Type B pancreatic cell (in vitro differentiated cells): ENCODE data around the gene SLC35F4. TPM values are rescaled to one million over a fixed set of nuclear protein-coding genes. Genes with fewer than 3 reads are reported as not detected.

Source experiments
- DNase-seq: peaks from one replicate; pipeline ENCODE4 v3.0.0; 2021; ENCODE audit warnings: mixed read lengths; ENCODE audit not compliant: unreplicated experiment; ENCODE audit errors: extremely low spot score
- H3K27ac Mint-ChIP-seq: 2 replicates; pipeline ENCODE4 v1.8.0; 2021; ENCODE audit warnings: mild to moderate bottlenecking, mixed read lengths
- H3K27me3 Mint-ChIP-seq: 2 replicates; pipeline ENCODE4 v1.8.0; 2021; ENCODE audit warnings: mixed read lengths
- H3K36me3 Mint-ChIP-seq: 2 replicates; pipeline ENCODE4 v1.8.0; 2021; ENCODE audit warnings: mixed read lengths
- H3K4me1 Mint-ChIP-seq: one replicate; pipeline ENCODE4 v1.8.0; 2021; ENCODE audit warnings: mixed read lengths; ENCODE audit not compliant: unreplicated experiment
- H3K4me3 Mint-ChIP-seq: 2 replicates; pipeline ENCODE4 v1.8.0; 2021; ENCODE audit warnings: mild to moderate bottlenecking, mixed read lengths
- H3K9me3 Mint-ChIP-seq: 2 replicates; pipeline ENCODE4 v1.8.0; 2021; ENCODE audit warnings: mixed read lengths
- CTCF ChIP-seq: fragments of 200-600 bp; sonication (generic); conservative IDR thresholded peaks from 2 replicates; pipeline ENCODE4 v1.5.0; 2021; ENCODE audit warnings: antibody characterized with exemption, mild to moderate bottlenecking
- total RNA-seq: library from RNA; stranded (reverse); gene quantifications from 2 replicates; pipeline ENCODE4 v1.2.1, GENCODE V29; 2021; ENCODE audit warnings: low replicate concordance

SLC35F4 gene
- total RNA-seq, 1 donor from 2014 or later = 2.1 TPM

- H3K9me3 Mint-ChIP-seq = no peaks in the 10 kb centered on the region
Measured at GRCh38 chr14:57612946-57613345, 252.9 kb downstream of the SLC35F4 start.

GRCh38 chr14:57611555-57612075 lies 254.3 kb downstream of the SLC35F4 start:
- H3K4me3 Mint-ChIP-seq = no peak overlapping the region
- no peaks in the 10 kb centered on the region for H3K9me3 Mint-ChIP-seq
- H3K4me1 Mint-ChIP-seq = peaks cover 14% of the 10 kb centered on the region
- no peak overlapping the region for H3K27ac Mint-ChIP-seq
- no peak for DNase-seq
- TF ChIP-seq CTCF = no peak
- H3K27me3 Mint-ChIP-seq = peaks cover 4% of the 10 kb centered on the region
- H3K36me3 Mint-ChIP-seq = no peaks in the 10 kb centered on the region

More at GRCh38 chr14:57612946-57613345, 252.9 kb downstream of the SLC35F4 start:
- peaks cover 4% of the 10 kb centered on the region for H3K27me3 Mint-ChIP-seq
- no peak for DNase-seq
- TF ChIP-seq CTCF = no peak
- no peak overlapping the region for H3K4me3 Mint-ChIP-seq
- H3K27ac Mint-ChIP-seq = no peak overlapping the region
- H3K36me3 Mint-ChIP-seq = no peaks in the 10 kb centered on the region
- peaks cover 14% of the 10 kb centered on the region for H3K4me1 Mint-ChIP-seq

- Mint-ChIP-seq H3K9me3 (no peaks in the 10 kb centered on the region), H3K4me3 (no peak overlapping the region), H3K27ac (no peak overlapping the region), H3K27me3 (peaks cover 4% of the 10 kb centered on the region), H3K36me3 (no peaks in the 10 kb centered on the region), H3K4me1 (peaks cover 14% of the 10 kb centered on the region)
- no peak for TF ChIP-seq CTCF
- no peak for DNase-seq
Measured at GRCh38 chr14:57610631-57611030, 255.3 kb downstream of the SLC35F4 start.

- TF ChIP-seq CTCF = no peak
- H3K4me3 Mint-ChIP-seq = no peak overlapping the region
- peaks cover 8% of the 10 kb centered on the region for H3K27me3 Mint-ChIP-seq
- H3K27ac Mint-ChIP-seq = no peak overlapping the region
- H3K9me3 Mint-ChIP-seq = no peaks in the 10 kb centered on the region
- no peak for DNase-seq
- H3K4me1 Mint-ChIP-seq = peaks cover 14% of the 10 kb centered on the region
- no peaks in the 10 kb centered on the region for H3K36me3 Mint-ChIP-seq
Measured at GRCh38 chr14:57609192-57610075, 256.5 kb downstream of the SLC35F4 start.

- no peak for DNase-seq
- Mint-ChIP-seq H3K4me1 (peaks cover 14% of the 10 kb centered on the region), H3K4me3 (no peak overlapping the region)
Measured at GRCh38 chr14:57607086-57607485, 258.8 kb downstream of the SLC35F4 start.

More at GRCh38 chr14:57607086-57607485, 258.8 kb downstream of the SLC35F4 start:
- TF ChIP-seq CTCF = no peak
- H3K9me3 Mint-ChIP-seq = no peaks in the 10 kb centered on the region
- peaks cover 13% of the 10 kb centered on the region for H3K27me3 Mint-ChIP-seq
- H3K36me3 Mint-ChIP-seq = no peaks in the 10 kb centered on the region
- no peak overlapping the region for H3K27ac Mint-ChIP-seq
